Muscle layer of duodenum (tissue), 2 donors: Measurements from ENCODE around the gene ZBTB20.

Experiments
- H3K27ac ChIP-seq: one replicate; pipeline ENCODE4 v1.7.0; 2013; ENCODE audit warnings: mild to moderate bottlenecking, low read length
- H3K27me3 ChIP-seq: one replicate; pipeline ENCODE4 v1.7.0; 2013; ENCODE audit warnings: low read depth, mild to moderate bottlenecking, control low read depth, low read length
- H3K36me3 ChIP-seq, 2 donors: one replicate each; pipeline ENCODE4 v1.7.0; 2013; ENCODE audit warnings: low read length in 2 of 2, control low read depth in 1 of 2, mild to moderate bottlenecking in 1 of 2; ENCODE audit not compliant: insufficient read depth in 2 of 2, control insufficient read depth in 1 of 2
- H3K4me1 ChIP-seq, 2 donors: one replicate each; pipeline ENCODE4 v1.7.0; 2013; ENCODE audit warnings: low read length in 2 of 2, mild to moderate bottlenecking in 2 of 2, control low read depth in 1 of 2, moderate library complexity in 1 of 2; ENCODE audit not compliant: insufficient read depth in 2 of 2, control insufficient read depth in 1 of 2
- H3K4me3 ChIP-seq, 2 donors: one replicate each; pipeline ENCODE4 v1.7.0; 2013; ENCODE audit warnings: low read length in 2 of 2, low read depth in 1 of 2, mild to moderate bottlenecking in 1 of 2
- H3K9me3 ChIP-seq, 2 donors: one replicate each; pipeline ENCODE4 v1.7.0; 2013; ENCODE audit warnings: low read length in 2 of 2, control low read depth in 1 of 2, mild to moderate bottlenecking in 1 of 2; ENCODE audit not compliant: control insufficient read depth in 1 of 2
- donor health status: healthy.

Gene ZBTB20

GRCh38 chr3:114675104-114675503 lies 472.0 kb downstream of the ZBTB20 start:
- Histone ChIP-seq H3K27ac (no peak overlapping the region), H3K9me3 (peaks cover 0 to 2% of the 10 kb centered on the region in 2 donors), H3K27me3 (no peaks in the 10 kb centered on the region), H3K4me1 (no peaks in the 10 kb centered on the region), H3K36me3 (no peaks in the 10 kb centered on the region), H3K4me3 (no peak overlapping the region)

- H3K36me3 ChIP-seq, result no peaks in the 10 kb centered on the region
- no peak overlapping the region for H3K27ac ChIP-seq
- H3K4me3 ChIP-seq, result no peak overlapping the region
- H3K9me3 ChIP-seq, result no peaks in the 10 kb centered on the region
- H3K27me3 ChIP-seq, result no peaks in the 10 kb centered on the region
- no peaks in the 10 kb centered on the region for H3K4me1 ChIP-seq
These were observed 473.1 kb downstream of the ZBTB20 start for GRCh38 chr3:114674036-114674435.

- Histone ChIP-seq H3K9me3 (no peaks in the 10 kb centered on the region), H3K27ac (no peak overlapping the region)
These were observed 473.6 kb downstream of the ZBTB20 start for GRCh38 chr3:114673481-114673880.

GRCh38 chr3:114672692-114673447 lies 474.2 kb downstream of the ZBTB20 start:
- Histone ChIP-seq H3K36me3 (no peaks in the 10 kb centered on the region), H3K27ac (no peak overlapping the region), H3K27me3 (no peaks in the 10 kb centered on the region), H3K9me3 (no peaks in the 10 kb centered on the region), H3K4me3 (no peak overlapping the region), H3K4me1 (no peaks in the 10 kb centered on the region)

More at GRCh38 chr3:114673481-114673880, 473.6 kb downstream of the ZBTB20 start:
- H3K27me3 ChIP-seq, result no peaks in the 10 kb centered on the region
- H3K4me3 ChIP-seq, result no peak overlapping the region
- H3K4me1 ChIP-seq, result no peaks in the 10 kb centered on the region
- no peaks in the 10 kb centered on the region for H3K36me3 ChIP-seq

- Histone ChIP-seq H3K27ac (no peak overlapping the region), H3K9me3 (no peaks in the 10 kb centered on the region), H3K27me3 (no peaks in the 10 kb centered on the region), H3K4me3 (no peak overlapping the region), H3K4me1 (no peaks in the 10 kb centered on the region), H3K36me3 (no peaks in the 10 kb centered on the region)
These were observed 475.2 kb downstream of the ZBTB20 start for GRCh38 chr3:114671741-114672510.

- no peak overlapping the region for H3K4me3 ChIP-seq
- H3K9me3 ChIP-seq, result no peaks in the 10 kb centered on the region
- no peaks in the 10 kb centered on the region for H3K4me1 ChIP-seq
- no peak overlapping the region for H3K27ac ChIP-seq
- H3K36me3 ChIP-seq, result no peaks in the 10 kb centered on the region
- no peaks in the 10 kb centered on the region for H3K27me3 ChIP-seq
These were observed 477.5 kb downstream of the ZBTB20 start for GRCh38 chr3:114669614-114670013.

GRCh38 chr3:114668099-114668498 lies 479.0 kb downstream of the ZBTB20 start:
- no peaks in the 10 kb centered on the region for H3K4me1 ChIP-seq
- no peak overlapping the region for H3K27ac ChIP-seq
- no peaks in the 10 kb centered on the region for H3K9me3 ChIP-seq
- no peaks in the 10 kb centered on the region for H3K27me3 ChIP-seq
- H3K4me3 ChIP-seq, result no peak overlapping the region
- no peaks in the 10 kb centered on the region for H3K36me3 ChIP-seq

GRCh38 chr3:114666623-114667022 lies 480.5 kb downstream of the ZBTB20 start:
- no peak overlapping the region for H3K27ac ChIP-seq
- no peaks in the 10 kb centered on the region for H3K4me1 ChIP-seq

GRCh38 chr3:114664006-114664405 lies 483.1 kb downstream of the ZBTB20 start:
- Histone ChIP-seq H3K27me3 (no peaks in the 10 kb centered on the region), H3K9me3 (no peaks in the 10 kb centered on the region), H3K27ac (no peak overlapping the region), H3K36me3 (no peaks in the 10 kb centered on the region), H3K4me3 (no peak overlapping the region), H3K4me1 (no peaks in the 10 kb centered on the region)

More at GRCh38 chr3:114666623-114667022, 480.5 kb downstream of the ZBTB20 start:
- Histone ChIP-seq H3K4me3 (no peak overlapping the region), H3K9me3 (no peaks in the 10 kb centered on the region), H3K36me3 (no peaks in the 10 kb centered on the region), H3K27me3 (no peaks in the 10 kb centered on the region)

GRCh38 chr3:114660808-114661207 lies 486.3 kb downstream of the ZBTB20 start:
- Histone ChIP-seq H3K27me3 (no peaks in the 10 kb centered on the region), H3K9me3 (no peaks in the 10 kb centered on the region), H3K4me1 (no peaks in the 10 kb centered on the region), H3K27ac (no peak overlapping the region), H3K36me3 (no peaks in the 10 kb centered on the region), H3K4me3 (peak overlapping the region in 1 of 2 donors; percentile 23)

- Histone ChIP-seq H3K4me1 (no peaks in the 10 kb centered on the region), H3K36me3 (no peaks in the 10 kb centered on the region), H3K4me3 (peak overlapping the region in 1 of 2 donors; percentile 23), H3K27me3 (no peaks in the 10 kb centered on the region), H3K9me3 (no peaks in the 10 kb centered on the region), H3K27ac (no peak overlapping the region)
These were observed 487.0 kb downstream of the ZBTB20 start for GRCh38 chr3:114660124-114660523.
